GM18519 (cell line): ENCODE measurements around the gene SMC5.
"Not testable (repeated sequence)": the region's sequence is repeated elsewhere in the genome, so short reads cannot be mapped to it uniquely, and the experiment has no call there.

ENCODE experiments used
- ATAC-seq: cut with Tn5 transposase; IDR thresholded peaks from one replicate; pipeline ENCODE4 v1.9.1; 2021; ENCODE audit warnings: mild to moderate bottlenecking, moderate library complexity; ENCODE audit not compliant: unreplicated experiment, low FRiP score

The SMC5 gene

DNA sequence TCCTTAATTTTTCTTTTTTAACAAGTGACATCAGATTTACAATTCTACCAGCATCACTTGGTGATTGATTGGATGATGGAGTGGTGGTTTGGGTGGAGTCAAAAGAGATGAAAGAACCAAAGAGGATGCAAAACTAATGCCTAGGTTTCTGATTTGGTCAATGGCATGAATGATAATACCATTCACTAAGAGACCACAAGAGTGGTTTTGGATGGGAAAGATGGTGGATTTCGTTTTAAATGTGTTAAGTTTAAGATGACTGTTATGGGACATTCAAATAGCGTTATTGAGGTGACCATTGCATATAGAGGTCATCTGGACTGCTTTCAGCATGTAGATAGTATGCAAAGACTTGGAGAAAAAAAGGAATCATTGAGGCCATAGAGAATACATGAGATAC, 3.6 kb downstream of the SMC5 start:
- no peak for ATAC-seq

DNA sequence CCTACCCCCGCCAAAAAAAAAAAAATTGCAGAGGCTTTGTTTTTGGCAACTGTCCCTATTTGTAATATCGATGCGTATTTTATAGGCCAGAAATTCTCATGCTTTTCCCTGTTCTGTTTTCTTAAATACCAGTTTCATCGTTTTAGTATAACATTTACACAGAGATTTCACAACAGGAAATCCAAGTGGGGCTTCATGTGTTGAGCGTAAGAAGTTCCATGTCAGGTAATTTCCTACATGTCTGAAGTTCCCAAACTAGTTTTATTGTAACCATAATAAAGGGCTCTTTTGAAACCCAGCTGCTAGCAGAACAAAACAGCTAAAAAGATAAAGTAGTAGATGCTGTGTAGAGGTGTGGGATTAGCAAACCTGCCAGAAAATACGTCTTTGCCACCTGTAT, 4.2 kb downstream of the SMC5 start:
- no peak for ATAC-seq

DNA sequence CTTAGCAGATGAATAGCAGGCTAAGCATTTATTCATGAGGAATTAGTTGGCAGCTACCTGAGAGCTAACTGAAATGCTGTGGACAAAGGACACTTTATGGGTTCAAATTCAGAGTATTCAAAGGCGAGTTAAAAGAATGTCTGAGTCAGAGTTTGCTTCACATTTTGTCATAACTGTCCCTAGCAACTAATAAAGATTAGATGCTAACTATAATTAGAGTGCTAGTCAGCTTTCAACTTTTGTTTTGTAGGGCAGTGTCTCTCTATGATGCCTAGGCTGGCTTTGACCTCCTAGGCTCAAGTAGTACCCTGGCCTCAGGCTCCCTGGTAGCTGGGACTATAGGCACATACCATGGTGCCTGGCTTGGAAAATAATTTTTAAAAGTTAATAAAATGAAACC, 4.6 kb downstream of the SMC5 start:
- ATAC-seq = no peak

DNA sequence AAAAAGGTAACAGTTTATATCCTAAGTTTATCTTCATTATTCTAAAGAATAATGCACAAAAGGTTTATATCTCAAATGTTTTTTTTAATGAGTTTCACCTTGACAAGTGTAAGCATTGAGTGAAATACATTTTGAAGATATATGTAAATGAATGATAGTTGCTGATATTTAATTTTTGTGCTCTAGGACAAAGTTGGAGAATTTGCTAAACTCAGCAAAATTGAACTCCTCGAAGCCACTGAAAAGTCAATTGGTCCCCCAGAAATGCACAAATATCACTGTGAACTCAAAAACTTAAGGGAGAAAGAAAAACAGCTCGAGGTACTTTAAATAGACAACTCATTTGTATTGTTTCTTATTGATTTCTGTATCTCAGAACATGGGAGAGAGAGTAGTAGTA, 19.5 kb downstream of the SMC5 start:
- no peak for ATAC-seq

- no peak for ATAC-seq
Observed at GRCh38 chr9:70283848-70284247, 25.1 kb downstream of the SMC5 start.

DNA sequence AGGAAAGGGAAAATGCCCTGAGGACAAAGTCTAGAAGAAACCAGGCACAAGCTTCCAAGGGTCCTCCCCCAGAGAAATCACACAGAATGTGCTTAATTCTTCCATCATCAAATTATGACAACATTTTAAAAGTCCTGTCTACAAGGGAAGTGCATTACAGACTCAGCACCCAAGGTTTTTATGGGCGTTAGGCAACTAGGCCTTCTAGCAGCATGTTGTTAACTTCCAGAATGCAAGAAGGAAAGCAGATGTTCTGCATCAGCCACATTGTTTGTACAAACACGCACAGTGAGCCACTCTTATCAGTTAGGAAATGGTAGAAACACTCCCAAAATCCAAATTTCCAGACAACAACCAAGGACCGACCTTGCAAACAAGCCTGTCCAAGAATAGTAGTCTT, 26.5 kb downstream of the SMC5 start:
- no peak for ATAC-seq

- ATAC-seq = no peak
Observed at GRCh38 chr9:70285981-70286598, 27.3 kb downstream of the SMC5 start.

DNA sequence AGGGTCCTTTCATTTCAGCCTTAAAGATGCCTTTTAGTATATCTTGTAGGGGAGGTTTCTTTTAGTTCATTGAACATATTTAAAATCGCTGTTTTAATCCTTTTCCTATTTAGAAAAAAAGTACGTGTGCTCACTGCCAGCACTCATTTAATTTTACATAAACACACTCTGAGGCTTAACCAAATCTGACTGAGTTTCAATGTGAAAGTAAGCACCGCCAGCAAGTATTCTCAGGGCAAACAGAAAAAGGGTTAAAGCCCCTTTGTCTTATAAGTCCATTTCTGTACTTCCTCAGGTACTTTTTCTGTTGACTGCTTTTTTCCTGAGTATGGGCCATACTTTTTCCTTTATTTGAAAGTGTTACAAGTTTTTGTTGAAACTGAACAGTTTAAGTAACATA, 31.8 kb downstream of the SMC5 start:
- ATAC-seq = no peak

DNA sequence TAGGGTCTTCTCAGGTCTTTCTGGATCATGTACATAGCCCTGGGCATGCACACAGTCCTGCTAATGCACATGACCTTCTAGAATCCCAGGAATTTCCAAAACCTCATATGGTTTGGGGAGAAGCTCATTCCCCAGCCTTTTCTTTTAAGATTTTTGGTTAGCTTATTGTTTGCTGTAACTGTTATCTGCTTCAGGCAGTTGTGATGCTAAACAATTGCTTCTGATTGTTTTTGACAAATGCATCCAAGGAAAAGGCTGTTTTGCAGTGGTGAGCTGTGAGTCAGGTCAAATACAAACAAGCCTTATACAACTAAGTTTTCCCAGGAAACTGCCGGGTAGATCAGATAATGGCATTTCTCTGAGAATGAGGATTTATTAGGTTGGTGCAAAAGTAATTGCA, 32.7 kb downstream of the SMC5 start:
- ATAC-seq = no peak

DNA sequence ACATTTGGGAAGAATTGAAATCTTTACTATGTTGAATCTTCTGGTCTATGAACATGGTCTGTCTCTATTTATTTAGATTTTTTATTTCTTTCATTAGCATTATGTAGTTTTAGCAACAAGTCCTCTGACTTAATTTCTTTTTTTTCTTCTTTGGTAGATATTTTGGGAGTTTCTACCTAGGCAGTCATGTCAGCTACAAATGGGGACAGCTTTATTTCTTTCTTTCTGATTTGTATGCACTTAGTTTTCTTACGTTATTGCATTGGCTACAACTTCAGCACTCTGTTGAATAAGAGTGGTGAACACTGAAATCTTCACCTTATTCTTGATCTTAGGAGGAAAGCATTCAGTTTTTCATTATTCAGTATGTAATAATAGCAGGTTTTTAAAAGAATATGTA, 33.5 kb downstream of the SMC5 start:
- ATAC-seq = no peak

GRCh38 chr9:70293214-70293613, 34.4 kb downstream of the SMC5 start:
- ATAC-seq = no peak

- ATAC-seq = no peak
Observed at GRCh38 chr9:70297141-70297540, 38.4 kb downstream of the SMC5 start.

- ATAC-seq = no peak
Observed at GRCh38 chr9:70298245-70298771, 39.5 kb downstream of the SMC5 start.

- ATAC-seq = no peak
Observed at GRCh38 chr9:70303268-70303667, 44.5 kb downstream of the SMC5 start.

- no peak for ATAC-seq
Observed at GRCh38 chr9:70304810-70305209, 46.0 kb downstream of the SMC5 start.

DNA sequence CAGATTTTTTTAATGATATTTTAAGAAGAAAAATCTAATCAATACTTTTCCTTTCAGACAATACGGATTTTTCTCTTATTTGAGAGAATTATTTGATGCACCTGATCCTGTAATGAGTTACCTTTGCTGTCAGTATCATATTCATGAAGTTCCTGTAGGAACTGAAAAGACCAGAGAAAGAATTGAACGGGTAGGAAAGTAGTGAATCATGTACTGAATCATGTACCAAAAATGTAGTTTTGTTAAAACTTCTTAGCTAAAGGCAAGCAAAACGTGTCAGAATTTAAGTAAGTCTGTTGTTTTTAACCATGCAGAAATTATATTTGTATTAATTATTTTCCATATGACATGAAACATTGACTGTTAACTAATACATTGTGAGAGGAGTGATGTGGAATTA, 56.6 kb downstream of the SMC5 start:
- ATAC-seq = no peak

DNA sequence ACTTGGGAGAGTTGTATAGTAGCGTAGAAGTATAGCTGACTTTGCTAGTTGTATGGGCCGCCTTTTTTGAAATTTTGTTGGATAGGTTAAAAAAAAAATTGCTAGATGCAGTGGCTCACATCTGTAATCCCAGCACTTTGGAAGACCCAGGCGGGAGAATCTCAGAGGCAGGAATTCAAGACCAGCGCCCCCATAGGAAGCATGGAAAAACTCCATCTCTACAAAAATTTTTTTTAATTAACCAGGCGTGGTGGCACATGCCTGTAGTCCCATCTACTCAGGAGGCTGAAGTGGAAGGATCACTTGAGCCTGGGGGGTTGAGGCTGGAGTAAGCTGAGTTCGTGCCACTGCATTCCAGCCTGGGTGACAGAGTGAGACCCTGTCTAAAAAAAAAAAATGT, 59.2 kb downstream of the SMC5 start:
- no peak for ATAC-seq

DNA sequence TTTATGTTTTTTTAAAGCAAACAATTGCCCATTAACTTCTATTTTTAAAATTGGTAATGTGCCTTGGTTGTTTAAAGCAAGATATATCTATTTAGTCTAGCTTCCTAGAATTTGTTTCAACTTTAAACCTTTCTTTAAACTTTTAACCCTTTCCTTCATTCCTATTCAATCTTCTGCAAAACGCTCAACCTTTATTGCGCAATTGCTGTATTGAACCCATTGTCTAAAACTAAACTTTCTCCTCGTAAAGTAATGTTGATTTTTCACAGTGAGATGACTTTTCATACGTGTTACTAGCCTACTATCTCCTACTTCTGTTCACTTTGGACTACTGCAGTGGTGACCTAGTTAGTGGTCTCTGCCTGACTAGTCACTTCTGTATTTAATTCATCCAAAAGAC, 63.3 kb downstream of the SMC5 start:
- no peak for ATAC-seq

DNA sequence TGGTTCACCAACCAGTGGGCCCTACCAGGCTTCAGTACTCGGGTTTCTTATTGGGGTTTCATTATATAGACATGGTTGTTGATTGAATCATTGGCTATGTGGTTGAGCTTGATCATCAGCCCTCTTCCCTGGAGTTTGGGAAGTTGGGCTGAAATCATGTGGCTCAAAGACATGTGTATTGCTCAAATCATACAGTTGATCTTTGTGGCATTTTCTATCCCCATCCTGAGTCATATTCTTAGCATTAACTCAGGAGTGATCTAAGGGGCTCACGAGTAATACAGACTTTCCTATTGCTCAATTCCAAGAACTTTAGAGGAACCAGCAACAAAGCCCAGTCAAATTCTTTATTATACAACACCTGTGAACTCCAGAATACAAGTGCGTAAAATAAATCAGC, 66.2 kb downstream of the SMC5 start:
- ATAC-seq = no peak

- not testable (repeated sequence) for ATAC-seq
Observed at GRCh38 chr9:70328625-70329024, 69.8 kb downstream of the SMC5 start.

GRCh38 chr9:70340572-70340971, 81.8 kb downstream of the SMC5 start:
- no peak for ATAC-seq

GRCh38 chr9:70347046-70347445, 88.3 kb downstream of the SMC5 start:
- no peak for ATAC-seq

- ATAC-seq = no peak
Observed at GRCh38 chr9:70352356-70352755, 93.6 kb downstream of the SMC5 start.
